ENCODE results near the gene CA12.

DNA sequence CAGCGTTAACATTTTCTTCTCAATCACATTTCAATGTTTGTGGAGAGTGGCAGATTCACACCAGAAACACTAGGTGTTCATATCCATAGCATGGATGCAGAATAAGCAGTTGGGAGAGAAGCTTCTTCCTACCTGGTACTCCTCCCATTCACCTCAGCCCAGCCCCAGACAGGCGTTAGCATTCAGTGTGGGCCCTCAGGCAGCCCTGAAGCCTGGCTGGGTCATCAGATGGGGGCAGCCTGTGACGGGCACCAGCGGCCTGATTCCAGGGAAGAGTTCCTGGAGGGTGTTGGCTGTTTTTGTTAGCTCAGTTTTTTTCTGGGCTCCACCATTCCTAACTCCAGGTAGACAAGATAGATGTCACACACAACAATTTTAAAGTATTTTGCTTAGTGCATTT lies 73.2 kb downstream of the CA12 start:
- TF ChIP-seq, protein P1, sequence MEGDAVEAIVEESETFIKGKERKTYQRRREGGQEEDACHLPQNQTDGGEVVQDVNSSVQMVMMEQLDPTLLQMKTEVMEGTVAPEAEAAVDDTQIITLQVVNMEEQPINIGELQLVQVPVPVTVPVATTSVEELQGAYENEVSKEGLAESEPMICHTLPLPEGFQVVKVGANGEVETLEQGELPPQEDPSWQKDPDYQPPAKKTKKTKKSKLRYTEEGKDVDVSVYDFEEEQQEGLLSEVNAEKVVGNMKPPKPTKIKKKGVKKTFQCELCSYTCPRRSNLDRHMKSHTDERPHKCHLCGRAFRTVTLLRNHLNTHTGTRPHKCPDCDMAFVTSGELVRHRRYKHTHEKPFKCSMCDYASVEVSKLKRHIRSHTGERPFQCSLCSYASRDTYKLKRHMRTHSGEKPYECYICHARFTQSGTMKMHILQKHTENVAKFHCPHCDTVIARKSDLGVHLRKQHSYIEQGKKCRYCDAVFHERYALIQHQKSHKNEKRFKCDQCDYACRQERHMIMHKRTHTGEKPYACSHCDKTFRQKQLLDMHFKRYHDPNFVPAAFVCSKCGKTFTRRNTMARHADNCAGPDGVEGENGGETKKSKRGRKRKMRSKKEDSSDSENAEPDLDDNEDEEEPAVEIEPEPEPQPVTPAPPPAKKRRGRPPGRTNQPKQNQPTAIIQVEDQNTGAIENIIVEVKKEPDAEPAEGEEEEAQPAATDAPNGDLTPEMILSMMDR (conservative IDR thresholded peaks at IDR 0.05 in 1 of 2, IDR thresholded peaks at IDR 0.05 in 1 of 2; ENCODE audit: extremely low read depth in 1 of 2, insufficient read depth in 1 of 2, low read depth in 1 of 2, low read length in 2 of 2), result no peak
- no peak for TF ChIP-seq EZH2 (IDR thresholded peaks at IDR 0.05; ENCODE audit: borderline replicate concordance, low read length)

Measured in mammary epithelial cell (primary cell).